PC-3 (cell line): ENCODE results near the gene SMIM12. TPM values are rescaled to one million over a fixed set of nuclear protein-coding genes. Genes with fewer than 3 reads are reported as not detected.

Experiments
- ATAC-seq: fragments of 200-7000 bp; cut with Tn5 transposase; 2 replicates; pipeline ENCODE4 v1.9.1; 2020; ENCODE audit warnings: mild to moderate bottlenecking, moderate library complexity
- BruUV-seq: library from RNA; stranded (reverse); fragments of 400-500 nt; replicated peaks from 2 replicates; lab custom pipeline; 2021; lab: Mats Ljungman, UMichigan
- CTCF ChIA-PET: fragments of 300-600 bp; sonication (Branson Sonifier 250); formaldehyde crosslinking; loops from one replicate; lab custom pipeline; 2022; ENCODE audit warnings: antibody characterized with exemption; lab: Charles Lee
- POLR2A ChIA-PET: fragments of 300-600 bp; sonication (Branson Sonifier 250); formaldehyde crosslinking; loops from one replicate; lab custom pipeline; 2022; ENCODE audit warnings: antibody characterized with exemption; ENCODE audit not compliant: unreplicated experiment; lab: Charles Lee
- DNase-seq: peaks from one replicate; pipeline ENCODE4 v3.0.0-alpha.2; 2015
- H2AFZ ChIP-seq: fragments of 300-600 bp; sonication (generic); 2 replicates; pipeline ENCODE4 v1.6.0; 2016; ENCODE audit warnings: antibody characterized with exemption, low read length
- H3F3A ChIP-seq: fragments of 300-600 bp; sonication (generic); one replicate; pipeline ENCODE4 v1.6.0; 2017; ENCODE audit warnings: antibody characterized with exemption, low read length, control low read depth, mild to moderate bottlenecking; ENCODE audit not compliant: unreplicated experiment
- H3K27ac ChIP-seq: fragments of 300-600 bp; sonication (generic); 2 replicates; pipeline ENCODE4 v1.5.1; 2016; ENCODE audit warnings: mild to moderate bottlenecking, low read length
- H3K27me3 ChIP-seq: fragments of 300-600 bp; sonication (generic); 2 replicates; pipeline ENCODE4 v1.6.1; 2016; ENCODE audit warnings: low read length, mixed read lengths
- H3K36me3 ChIP-seq: fragments of 300-600 bp; sonication (generic); 2 replicates; pipeline ENCODE4 v1.6.1; 2016; ENCODE audit warnings: low read depth, mixed run types, low read length, mixed read lengths
- H3K4me1 ChIP-seq: fragments of 300-600 bp; sonication (generic); 2 replicates; pipeline ENCODE4 v1.5.1; 2016; ENCODE audit warnings: low read length; ENCODE audit not compliant: insufficient read depth
- H3K4me2 ChIP-seq: fragments of 300-600 bp; sonication (generic); 2 replicates; pipeline ENCODE4 v1.6.0; 2016; ENCODE audit warnings: low read length
- H3K4me3 ChIP-seq: fragments of 300-600 bp; sonication (generic); 2 replicates; pipeline ENCODE4 v1.5.1; 2016; ENCODE audit warnings: mild to moderate bottlenecking, low read length, mixed read lengths
- H3K79me2 ChIP-seq: fragments of 300-600 bp; sonication (generic); 2 replicates; pipeline ENCODE4 v1.6.1; 2017; ENCODE audit warnings: low read length, mixed read lengths
- H3K9ac ChIP-seq: fragments of 300-600 bp; sonication (generic); 2 replicates; pipeline ENCODE4 v1.6.0; 2016; ENCODE audit warnings: mild to moderate bottlenecking, low read length
- H3K9me2 ChIP-seq: fragments of 300-600 bp; sonication (generic); replicated peaks from 2 replicates; pipeline ENCODE4 v1.6.1; 2016; ENCODE audit warnings: mixed run types, low read length, mixed read lengths
- H3K9me3 ChIP-seq: fragments of 300-600 bp; sonication (generic); 2 replicates; pipeline ENCODE4 v1.6.1; 2016; ENCODE audit warnings: low read length, mixed read lengths
- H4K20me1 ChIP-seq: fragments of 300-600 bp; sonication (generic); 2 replicates; pipeline ENCODE4 v1.6.1; 2016; ENCODE audit warnings: low read length, mixed read lengths
- EZH2 ChIP-seq: fragments of 300-600 bp; sonication (generic); IDR thresholded peaks from one replicate; pipeline ENCODE4 v1.6.1; 2017; ENCODE audit warnings: antibody characterized with exemption, mild to moderate bottlenecking, low read length; ENCODE audit not compliant: unreplicated experiment
- EZH2phosphoT487 ChIP-seq: fragments of 300-600 bp; sonication (generic); IDR thresholded peaks from 2 replicates; pipeline ENCODE4 v1.6.1; 2018; ENCODE audit warnings: mild to moderate bottlenecking, antibody characterized with exemption, low read length, borderline replicate concordance
- intact Hi-C: fragments of 100-400 bp; cut with micrococcal nuclease; formaldehyde crosslinking; loops from 2 replicates; pipeline ENCODE4 v1.9.0; 2023
- total RNA-seq: library from RNA; depleted of rRNA; stranded (reverse); fragments of >200 nt; gene quantifications from 2 replicates; pipeline ENCODE4 v1.2.3, GENCODE V29; 2014
- TF ChIP-seq, protein P1 (sequence below): fragments of 300-600 bp; sonication (generic); conservative IDR thresholded peaks from 2 replicates; pipeline ENCODE4 v1.5.1; 2017; ENCODE audit warnings: antibody characterized with exemption, low read depth, mild to moderate bottlenecking, low read length

SMIM12 gene
- total RNA-seq, 1 experiment from 2014 or later: 47.2 TPM

DNA sequence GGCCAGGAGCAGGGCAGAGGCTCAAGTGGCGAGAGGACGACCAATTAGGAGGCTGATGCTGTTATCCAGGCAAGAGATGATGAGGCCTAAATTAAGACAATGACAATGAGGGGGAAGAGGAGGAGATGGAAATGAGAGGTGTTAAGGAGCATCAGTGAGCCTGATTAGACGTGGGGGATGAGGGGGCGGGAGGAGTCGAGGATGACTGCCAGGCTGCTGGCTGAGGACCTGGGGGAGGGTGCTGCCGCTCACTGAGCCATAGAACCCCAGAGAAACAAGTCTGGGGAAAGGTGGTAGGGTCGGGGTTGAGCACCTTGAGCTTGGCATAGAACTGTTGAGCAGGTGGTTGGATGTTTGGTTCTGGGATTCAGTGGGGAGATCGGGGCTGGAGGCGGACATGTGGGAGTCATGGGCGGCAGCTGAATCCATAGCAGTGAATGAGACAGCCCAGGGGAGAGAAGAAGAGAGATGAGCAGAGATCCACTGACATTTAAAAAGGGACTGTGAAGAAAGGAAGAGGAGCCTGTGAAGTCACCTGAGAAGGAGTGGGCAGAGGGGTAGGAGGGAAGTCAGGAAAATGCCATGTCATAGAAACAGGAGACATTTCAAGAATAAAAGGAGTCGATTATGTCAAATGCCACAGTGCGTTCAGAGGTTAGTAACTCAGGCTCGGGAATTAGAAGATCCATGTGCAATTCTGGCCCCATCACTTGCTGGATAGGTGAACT, 41.4 kb upstream of the SMIM12 start:
- ChIA-PET POLR2A (no interaction called here), CTCF (no interaction called here)
- ATAC-seq (no peak), DNase-seq (no peak)
- H3K4me3 ChIP-seq: no peak overlapping the region
- H3K27me3 ChIP-seq: peaks cover 43% of the 10 kb centered on the region
- H3K9me3 ChIP-seq: no peaks in the 10 kb centered on the region
- no peaks in the 10 kb centered on the region for H4K20me1 ChIP-seq
- TF ChIP-seq EZH2phosphoT487: no peak
- H3F3A ChIP-seq: no peaks in the 10 kb centered on the region
- no peaks in the 10 kb centered on the region for H3K9me2 ChIP-seq
- H3K36me3 ChIP-seq: no peaks in the 10 kb centered on the region
- H3K27ac ChIP-seq: no peak overlapping the region
- H3K4me1 ChIP-seq: no peaks in the 10 kb centered on the region
- no peak overlapping the region for H3K9ac ChIP-seq
- H3K79me2 ChIP-seq: no peaks in the 10 kb centered on the region
- intact Hi-C loops: no loop called here
- BruUV-seq: no TSS peak
- no peak overlapping the region for H3K4me2 ChIP-seq
- H2AFZ ChIP-seq: no peak overlapping the region

DNA sequence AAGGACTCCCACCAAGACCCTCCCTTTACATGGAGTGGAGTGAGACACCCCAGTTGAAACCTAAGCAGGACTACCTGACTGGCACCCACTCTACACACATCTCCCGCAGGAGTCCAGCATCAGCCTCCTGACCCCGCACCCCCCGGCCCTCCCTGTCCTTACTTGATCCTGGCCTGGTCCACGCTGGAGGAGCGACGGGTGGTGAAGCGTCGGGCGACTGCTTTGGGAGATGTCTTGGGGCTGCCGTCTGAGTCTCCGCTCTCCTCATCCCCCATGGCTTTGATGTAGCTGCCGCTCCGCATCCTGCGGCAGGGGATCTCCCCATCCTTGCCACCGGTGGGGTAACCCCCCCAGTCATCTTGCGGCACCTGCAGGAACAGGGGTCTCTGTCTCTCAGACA, 40.4 kb upstream of the SMIM12 start:
- no peak overlapping the region for H3K27ac ChIP-seq
- H3K9me2 ChIP-seq: no peaks in the 10 kb centered on the region
- TF ChIP-seq, protein P1, sequence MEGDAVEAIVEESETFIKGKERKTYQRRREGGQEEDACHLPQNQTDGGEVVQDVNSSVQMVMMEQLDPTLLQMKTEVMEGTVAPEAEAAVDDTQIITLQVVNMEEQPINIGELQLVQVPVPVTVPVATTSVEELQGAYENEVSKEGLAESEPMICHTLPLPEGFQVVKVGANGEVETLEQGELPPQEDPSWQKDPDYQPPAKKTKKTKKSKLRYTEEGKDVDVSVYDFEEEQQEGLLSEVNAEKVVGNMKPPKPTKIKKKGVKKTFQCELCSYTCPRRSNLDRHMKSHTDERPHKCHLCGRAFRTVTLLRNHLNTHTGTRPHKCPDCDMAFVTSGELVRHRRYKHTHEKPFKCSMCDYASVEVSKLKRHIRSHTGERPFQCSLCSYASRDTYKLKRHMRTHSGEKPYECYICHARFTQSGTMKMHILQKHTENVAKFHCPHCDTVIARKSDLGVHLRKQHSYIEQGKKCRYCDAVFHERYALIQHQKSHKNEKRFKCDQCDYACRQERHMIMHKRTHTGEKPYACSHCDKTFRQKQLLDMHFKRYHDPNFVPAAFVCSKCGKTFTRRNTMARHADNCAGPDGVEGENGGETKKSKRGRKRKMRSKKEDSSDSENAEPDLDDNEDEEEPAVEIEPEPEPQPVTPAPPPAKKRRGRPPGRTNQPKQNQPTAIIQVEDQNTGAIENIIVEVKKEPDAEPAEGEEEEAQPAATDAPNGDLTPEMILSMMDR: no peak
- no peak for TF ChIP-seq EZH2phosphoT487
- no peak for TF ChIP-seq EZH2
- CTCF ChIA-PET: no interaction called here
- POLR2A ChIA-PET: no interaction called here
- H3K9ac ChIP-seq: no peak overlapping the region
- no TSS peak for BruUV-seq
- no peak overlapping the region for H2AFZ ChIP-seq
- H3K9me3 ChIP-seq: no peaks in the 10 kb centered on the region
- no peak overlapping the region for H3K4me3 ChIP-seq
- H3K4me1 ChIP-seq: no peaks in the 10 kb centered on the region
- no peak overlapping the region for H3K4me2 ChIP-seq
- DNase-seq: no peak
- H3F3A ChIP-seq: no peaks in the 10 kb centered on the region
- H4K20me1 ChIP-seq: no peaks in the 10 kb centered on the region
- no peaks in the 10 kb centered on the region for H3K36me3 ChIP-seq
- no peak for ATAC-seq
- intact Hi-C loops: loop anchor here (5.0 to 10.0 kb wide), 4 partner anchors 85 to 385 kb away; partner anchors contain the start of genes SFPQ and TMEM35B
- H3K27me3 ChIP-seq: peaks cover 43% of the 10 kb centered on the region
- H3K79me2 ChIP-seq: no peaks in the 10 kb centered on the region

DNA sequence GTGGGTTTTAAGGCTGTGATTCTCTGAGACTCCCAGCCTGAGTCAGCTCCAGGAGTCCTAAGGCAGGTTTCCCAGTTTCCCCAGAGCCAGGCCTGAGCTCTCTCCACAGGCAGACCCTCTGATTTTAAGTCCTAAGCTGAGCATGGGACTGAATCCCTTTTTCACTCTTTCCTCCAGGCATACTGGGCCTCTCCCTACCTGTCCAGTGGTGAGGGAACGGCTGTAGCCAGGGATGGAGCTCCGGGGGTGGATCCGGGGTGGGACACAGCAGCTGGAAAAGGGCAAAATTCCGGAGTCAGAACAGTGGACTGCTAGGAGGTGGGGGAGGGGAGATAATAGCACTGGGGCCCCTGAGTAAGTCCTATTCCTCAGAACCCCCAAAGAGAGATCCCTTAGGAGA, 39.9 kb upstream of the SMIM12 start:
- BruUV-seq: no TSS peak
- ATAC-seq (no peak), DNase-seq (no peak)
- H3K4me1 ChIP-seq: no peaks in the 10 kb centered on the region
- peaks cover 43% of the 10 kb centered on the region for H3K27me3 ChIP-seq
- no peak overlapping the region for H2AFZ ChIP-seq
- no peak for TF ChIP-seq EZH2
- TF ChIP-seq, protein P1: no peak
- TF ChIP-seq EZH2phosphoT487: no peak
- no peaks in the 10 kb centered on the region for H4K20me1 ChIP-seq
- no peak overlapping the region for H3K4me3 ChIP-seq
- intact Hi-C loops: loop anchor here (5.0 to 10.0 kb wide), 4 partner anchors 85 to 385 kb away; partner anchors contain the start of genes SFPQ and TMEM35B
- H3K27ac ChIP-seq: no peak overlapping the region
- H3K9ac ChIP-seq: no peak overlapping the region
- no peaks in the 10 kb centered on the region for H3K79me2 ChIP-seq
- H3K9me2 ChIP-seq: no peaks in the 10 kb centered on the region
- POLR2A ChIA-PET: no interaction called here
- CTCF ChIA-PET: no interaction called here
- no peaks in the 10 kb centered on the region for H3K9me3 ChIP-seq
- H3K36me3 ChIP-seq: no peaks in the 10 kb centered on the region
- no peaks in the 10 kb centered on the region for H3F3A ChIP-seq
- H3K4me2 ChIP-seq: no peak overlapping the region
